Kidney epithelial cell (primary cell): ENCODE results near the gene CNTNAP2. TPM values are rescaled to one million over a fixed set of nuclear protein-coding genes. Genes with fewer than 3 reads are reported as not detected.

ENCODE experiments used
- DNase-seq: peaks from one replicate; pipeline ENCODE4 v3.0.0-alpha.2; 2010; ENCODE audit warnings: low read depth
- H3K27me3 ChIP-seq: 2 replicates; pipeline ENCODE4 v1.6.0; 2011; ENCODE audit warnings: low read length; ENCODE audit not compliant: control insufficient read depth, insufficient read depth
- H3K36me3 ChIP-seq: 2 replicates; pipeline ENCODE4 v1.5.1; 2011; ENCODE audit warnings: low read length; ENCODE audit not compliant: control insufficient read depth, insufficient read depth
- H3K4me3 ChIP-seq: 2 replicates; pipeline ENCODE4 v1.5.1; 2011; ENCODE audit warnings: low read depth, mild to moderate bottlenecking, control low read depth, low read length
- total RNA-seq: library from RNA; depleted of rRNA; stranded (reverse); fragments of >200 nt; gene quantifications from 2 replicates; pipeline ENCODE4 v1.2.3, GENCODE V29; 2015
- TF ChIP-seq, protein P1 (sequence below): IDR thresholded peaks from 2 replicates; pipeline ENCODE4 v1.5.1; 2011; ENCODE audit warnings: mild to moderate bottlenecking, moderate library complexity, low read length, control low read depth, inconsistent platforms; ENCODE audit not compliant: insufficient read depth, poor library complexity, severe bottlenecking

The CNTNAP2 gene
- total RNA-seq, 1 donor from 2014 or later = 14.0 TPM

DNA sequence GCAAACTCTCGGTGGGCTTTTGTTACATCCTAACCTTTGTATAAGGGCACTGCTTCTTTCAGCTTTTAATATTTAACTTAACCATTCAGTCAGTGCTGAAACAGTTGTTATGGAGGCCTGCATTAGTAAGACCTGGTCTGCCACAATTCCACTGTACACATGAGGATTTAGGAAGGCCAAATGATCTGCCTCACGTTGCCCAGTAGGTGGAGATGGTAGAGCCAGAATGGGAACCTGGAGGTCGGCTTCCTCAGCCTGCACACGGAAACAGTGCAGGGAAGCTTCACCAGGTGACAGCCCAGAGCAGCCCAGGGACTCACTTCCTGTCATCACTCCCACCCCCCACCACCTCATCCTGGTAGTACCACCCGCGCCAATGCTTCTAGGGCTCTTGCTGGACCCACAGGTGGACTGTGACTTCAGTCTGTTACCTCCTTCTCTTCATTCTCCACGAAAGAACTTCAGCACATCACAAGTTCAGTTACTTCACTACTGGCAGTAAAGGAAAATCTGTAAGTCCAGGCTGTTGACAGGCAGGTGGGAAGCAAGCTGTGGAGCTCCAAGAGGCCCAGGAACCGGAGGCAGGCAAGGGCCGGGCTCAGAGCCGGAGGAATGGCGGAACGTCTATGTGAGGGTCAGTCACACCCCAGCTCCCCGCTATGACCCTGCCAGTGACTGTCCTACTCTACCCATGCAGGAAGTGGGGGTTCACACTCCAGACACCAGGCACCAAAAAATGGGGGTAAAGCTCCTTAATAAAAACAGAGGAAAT lies 1993.7 kb downstream of the CNTNAP2 start:
- TF ChIP-seq, protein P1, sequence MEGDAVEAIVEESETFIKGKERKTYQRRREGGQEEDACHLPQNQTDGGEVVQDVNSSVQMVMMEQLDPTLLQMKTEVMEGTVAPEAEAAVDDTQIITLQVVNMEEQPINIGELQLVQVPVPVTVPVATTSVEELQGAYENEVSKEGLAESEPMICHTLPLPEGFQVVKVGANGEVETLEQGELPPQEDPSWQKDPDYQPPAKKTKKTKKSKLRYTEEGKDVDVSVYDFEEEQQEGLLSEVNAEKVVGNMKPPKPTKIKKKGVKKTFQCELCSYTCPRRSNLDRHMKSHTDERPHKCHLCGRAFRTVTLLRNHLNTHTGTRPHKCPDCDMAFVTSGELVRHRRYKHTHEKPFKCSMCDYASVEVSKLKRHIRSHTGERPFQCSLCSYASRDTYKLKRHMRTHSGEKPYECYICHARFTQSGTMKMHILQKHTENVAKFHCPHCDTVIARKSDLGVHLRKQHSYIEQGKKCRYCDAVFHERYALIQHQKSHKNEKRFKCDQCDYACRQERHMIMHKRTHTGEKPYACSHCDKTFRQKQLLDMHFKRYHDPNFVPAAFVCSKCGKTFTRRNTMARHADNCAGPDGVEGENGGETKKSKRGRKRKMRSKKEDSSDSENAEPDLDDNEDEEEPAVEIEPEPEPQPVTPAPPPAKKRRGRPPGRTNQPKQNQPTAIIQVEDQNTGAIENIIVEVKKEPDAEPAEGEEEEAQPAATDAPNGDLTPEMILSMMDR = peak; percentile 45
- Histone ChIP-seq H3K4me3 (no peak overlapping the region), H3K27me3 (no peaks in the 10 kb centered on the region), H3K36me3 (no peaks in the 10 kb centered on the region)
- DNase-seq = peak; percentile 14

DNA sequence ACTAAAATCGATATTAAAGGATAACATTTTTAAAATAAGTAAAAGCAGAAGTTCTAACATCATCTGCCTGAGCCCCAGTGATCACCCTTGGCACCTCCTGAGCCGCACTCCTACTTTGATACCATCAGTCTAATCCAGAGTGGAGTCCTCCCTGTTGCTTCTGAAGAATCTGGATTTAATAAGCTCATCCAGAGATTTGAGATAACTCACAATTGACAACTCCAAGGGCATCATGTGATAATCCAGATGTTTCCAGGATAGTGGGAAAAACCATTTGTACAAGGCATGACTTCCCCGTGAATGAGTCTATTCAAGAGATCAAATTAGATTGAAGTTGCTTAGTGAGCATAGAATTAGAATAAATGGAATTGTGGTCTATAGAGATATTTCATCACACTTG lies 1998.2 kb downstream of the CNTNAP2 start:
- TF ChIP-seq, protein P1 = no peak
- Histone ChIP-seq H3K36me3 (no peaks in the 10 kb centered on the region), H3K27me3 (no peaks in the 10 kb centered on the region), H3K4me3 (no peak overlapping the region)
- DNase-seq = no peak

DNA sequence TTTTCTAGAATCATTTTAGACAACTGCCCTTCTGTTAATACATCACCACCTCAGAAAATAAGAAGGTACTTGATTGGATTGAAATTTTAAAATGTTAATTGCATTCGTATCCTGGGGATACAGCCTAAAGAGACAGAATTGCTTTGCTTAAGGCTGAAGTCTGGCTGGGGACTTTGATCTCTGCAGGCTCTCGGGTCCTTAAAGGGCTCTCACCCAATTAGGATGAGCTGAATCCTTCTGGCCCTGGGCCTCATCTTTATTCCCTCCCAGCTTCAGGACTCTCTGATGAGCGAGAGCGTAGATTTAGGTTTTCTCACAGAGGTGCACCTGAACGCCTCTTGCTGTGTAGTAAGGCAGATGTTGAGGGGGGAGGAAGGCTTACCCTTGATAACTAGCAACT lies 1998.7 kb downstream of the CNTNAP2 start:
- Histone ChIP-seq H3K36me3 (no peaks in the 10 kb centered on the region), H3K27me3 (no peaks in the 10 kb centered on the region), H3K4me3 (no peak overlapping the region)
- no peak for DNase-seq
- TF ChIP-seq, protein P1 = no peak

DNA sequence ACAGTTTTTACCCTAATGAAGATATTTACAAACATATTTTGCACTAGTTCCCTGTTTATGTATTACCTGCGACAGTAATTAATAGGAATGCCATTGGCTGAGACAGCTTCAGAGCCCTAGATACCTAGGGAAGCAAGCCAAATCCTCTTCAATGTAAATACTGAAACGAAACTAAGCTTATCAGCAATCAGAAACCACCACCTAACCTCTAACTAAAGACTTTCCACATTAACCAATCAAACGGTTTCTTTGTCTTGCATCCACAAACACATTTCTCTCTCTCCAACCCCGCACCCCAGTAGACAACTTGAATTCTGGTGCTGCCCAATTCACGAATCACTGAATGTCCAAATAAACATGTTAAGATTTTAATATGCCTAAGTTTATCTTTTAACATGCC lies 1999.6 kb downstream of the CNTNAP2 start:
- Histone ChIP-seq H3K27me3 (no peaks in the 10 kb centered on the region), H3K4me3 (no peak overlapping the region), H3K36me3 (no peaks in the 10 kb centered on the region)
- DNase-seq = no peak
- TF ChIP-seq, protein P1 = no peak

DNA sequence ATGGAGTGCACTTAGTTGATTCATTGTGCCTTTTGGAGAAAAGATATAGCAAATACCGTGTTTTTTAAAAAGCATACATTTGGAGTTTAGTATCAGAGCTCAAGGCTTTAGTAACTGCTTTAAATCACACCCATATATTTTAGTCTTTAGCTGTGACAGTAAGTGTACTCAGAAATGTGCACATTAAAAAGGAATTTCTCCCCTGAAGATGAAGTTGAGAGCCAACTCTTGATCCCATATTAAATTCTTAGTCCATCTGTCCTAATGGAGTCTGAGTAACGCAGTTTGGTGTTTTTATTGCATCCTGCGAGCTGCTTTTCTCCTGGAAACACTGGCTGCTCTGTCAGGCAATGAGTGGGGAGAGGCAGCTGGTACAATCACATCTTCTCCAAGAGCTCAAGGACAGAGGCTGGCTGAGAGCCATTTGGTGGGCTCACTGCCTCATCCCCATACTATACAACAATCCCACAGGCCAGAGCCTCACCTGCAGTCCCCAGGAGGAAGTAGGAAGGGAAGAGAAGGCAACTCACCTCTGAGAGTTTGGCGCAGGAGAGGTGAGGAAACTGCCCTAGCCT lies 2000.3 kb downstream of the CNTNAP2 start:
- Histone ChIP-seq H3K4me3 (no peak overlapping the region), H3K27me3 (no peaks in the 10 kb centered on the region), H3K36me3 (no peaks in the 10 kb centered on the region)
- TF ChIP-seq, protein P1 = no peak
- DNase-seq = no peak
